ENCODE measurements around the gene USP49. TPM values are rescaled to one million over a fixed set of nuclear protein-coding genes. Genes with fewer than 3 reads are reported as not detected.

The USP49 gene
- total RNA-seq, 2 experiments from 2014 or later: 6.1 to 6.3 TPM

GRCh38 chr6:41763470-41763869, 131.7 kb downstream of the USP49 start:
- no peak overlapping the region for H3K27ac Mint-ChIP-seq
- H3K27me3 Mint-ChIP-seq: no peaks in the 10 kb centered on the region
- no peak overlapping the region for H3K4me3 Mint-ChIP-seq
- H3K4me1 Mint-ChIP-seq (ENCODE audit: low read depth): no peaks in the 10 kb centered on the region
- no peaks in the 10 kb centered on the region for H3K9me3 Mint-ChIP-seq
- POLR2A ChIA-PET: no interaction called here
- no peak for DNase-seq
- intact Hi-C loops (cut with micrococcal nuclease): no loop called here
- CTCF ChIA-PET: no interaction called here
- H3K36me3 Mint-ChIP-seq: no peaks in the 10 kb centered on the region

GRCh38 chr6:41759905-41760579, 135.1 kb downstream of the USP49 start:
- CTCF ChIA-PET: interaction anchor here (1.0 kb wide), 1 partner anchor 26 kb away, joined by 4 read pairs; no protein-coding TSS in a partner anchor
- no peak overlapping the region for H3K27ac Mint-ChIP-seq
- H3K9me3 Mint-ChIP-seq: no peaks in the 10 kb centered on the region
- peaks cover 1% of the 10 kb centered on the region for H3K27me3 Mint-ChIP-seq
- no peaks in the 10 kb centered on the region for H3K4me1 Mint-ChIP-seq (ENCODE audit: low read depth)
- DNase-seq: no peak
- no peak overlapping the region for H3K4me3 Mint-ChIP-seq
- H3K36me3 Mint-ChIP-seq: no peaks in the 10 kb centered on the region
- POLR2A ChIA-PET: no interaction called here
- intact Hi-C loops (cut with micrococcal nuclease): no loop called here

DNA sequence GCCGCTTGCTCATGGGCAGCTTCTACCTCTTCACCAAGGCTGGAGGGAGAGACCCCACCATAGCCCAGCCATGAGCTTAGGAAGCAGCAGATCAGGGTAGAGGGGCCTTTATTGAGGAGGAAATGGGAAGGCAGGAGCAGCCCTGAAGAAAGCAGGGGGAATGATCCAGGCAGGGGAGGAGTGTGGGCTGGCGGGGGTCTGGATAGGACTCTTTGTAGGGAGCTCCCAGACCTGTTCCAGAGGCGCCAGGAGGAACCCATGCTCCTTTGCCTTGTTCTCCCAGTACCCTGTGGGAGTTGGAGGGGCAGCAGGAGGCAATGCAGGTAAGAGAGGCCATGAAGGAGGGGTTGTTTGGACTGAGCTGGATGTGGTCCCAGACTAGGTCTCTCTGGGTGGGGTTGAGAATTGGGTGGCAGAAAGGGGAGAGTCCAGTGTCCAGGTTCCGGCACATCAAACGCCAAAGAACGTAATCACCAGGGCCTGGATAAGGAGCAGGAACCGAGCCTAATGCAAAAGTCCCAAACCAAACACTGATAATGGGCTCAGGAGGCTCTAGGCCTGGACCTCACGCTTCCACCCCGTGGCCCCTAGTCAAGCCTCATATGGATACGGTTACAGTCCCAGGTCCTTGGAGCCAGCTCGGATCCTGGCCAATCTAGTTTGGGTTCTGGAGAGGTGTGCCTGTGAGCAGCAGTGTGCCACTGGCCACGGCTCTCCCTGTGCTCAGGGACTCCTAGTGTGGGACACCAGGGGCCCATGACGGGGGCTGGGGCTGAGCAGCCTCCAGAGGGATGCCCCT, 135.9 kb downstream of the USP49 start:
- DNase-seq: no peak
- Mint-ChIP-seq H3K27me3 (peaks cover 1% of the 10 kb centered on the region), H3K4me1 (ENCODE audit: low read depth) (no peaks in the 10 kb centered on the region), H3K36me3 (no peaks in the 10 kb centered on the region), H3K9me3 (no peaks in the 10 kb centered on the region), H3K4me3 (no peak overlapping the region), H3K27ac (no peak overlapping the region)
- ChIA-PET POLR2A (no interaction called here), CTCF (interaction anchor here (1.0 kb wide), 1 partner anchor 27 kb away, joined by 4 read pairs; no protein-coding TSS in a partner anchor)
- intact Hi-C loops (cut with micrococcal nuclease): no loop called here

- H3K4me3 Mint-ChIP-seq: no peak overlapping the region
- POLR2A ChIA-PET: no interaction called here
- no peak for DNase-seq
- no peak overlapping the region for H3K27ac Mint-ChIP-seq
- CTCF ChIA-PET: interaction anchor here (1.0 kb wide), 1 partner anchor 28 kb away, joined by 4 read pairs; no protein-coding TSS in a partner anchor
- H3K9me3 Mint-ChIP-seq: no peaks in the 10 kb centered on the region
- H3K36me3 Mint-ChIP-seq: no peaks in the 10 kb centered on the region
- H3K4me1 Mint-ChIP-seq (ENCODE audit: low read depth): no peaks in the 10 kb centered on the region
- H3K27me3 Mint-ChIP-seq: peaks cover 1% of the 10 kb centered on the region
- intact Hi-C loops (cut with micrococcal nuclease): no loop called here
Observed at GRCh38 chr6:41758641-41759035, 136.5 kb downstream of the USP49 start.

DNA sequence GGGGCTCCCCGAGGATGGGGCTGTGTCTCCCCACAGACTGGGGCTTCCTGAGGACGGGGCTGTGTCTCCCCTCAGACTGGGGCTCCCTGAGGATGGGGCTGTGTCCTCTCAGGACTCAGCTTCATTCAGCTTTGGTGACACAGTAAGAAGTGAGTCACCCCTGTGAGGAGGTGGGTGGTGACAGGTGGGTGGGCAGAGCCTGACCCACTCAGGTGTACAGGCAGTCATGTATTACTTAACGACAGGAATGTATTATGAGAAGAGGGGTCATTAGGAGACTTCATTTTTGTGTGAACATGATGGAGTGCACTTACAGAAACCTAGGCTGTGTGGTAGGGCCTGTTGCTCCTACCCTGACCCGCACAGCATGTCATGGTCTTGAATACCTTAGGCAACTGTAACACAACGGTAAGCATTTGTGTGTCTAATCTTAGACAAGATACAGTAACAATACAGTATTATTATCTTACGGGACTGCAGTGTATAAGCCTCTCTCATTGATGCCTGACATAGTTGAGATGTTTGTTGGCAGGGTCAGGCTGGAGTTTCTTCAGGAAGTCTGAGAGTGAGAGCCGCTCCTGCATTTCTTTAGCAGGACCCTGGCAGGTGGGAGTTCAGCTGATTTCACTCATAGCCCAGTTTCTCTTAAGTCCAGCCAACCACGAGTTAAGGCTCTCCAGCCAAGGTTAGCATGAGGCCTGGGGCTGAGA, 137.1 kb downstream of the USP49 start:
- no peak overlapping the region for H3K27ac Mint-ChIP-seq
- H3K27me3 Mint-ChIP-seq: peaks cover 1% of the 10 kb centered on the region
- H3K9me3 Mint-ChIP-seq: no peaks in the 10 kb centered on the region
- no peak for DNase-seq
- ChIA-PET POLR2A (no interaction called here), CTCF (no interaction called here)
- H3K4me3 Mint-ChIP-seq: no peak overlapping the region
- H3K4me1 Mint-ChIP-seq (ENCODE audit: low read depth): no peaks in the 10 kb centered on the region
- H3K36me3 Mint-ChIP-seq: no peaks in the 10 kb centered on the region
- intact Hi-C loops (cut with micrococcal nuclease): no loop called here

DNA sequence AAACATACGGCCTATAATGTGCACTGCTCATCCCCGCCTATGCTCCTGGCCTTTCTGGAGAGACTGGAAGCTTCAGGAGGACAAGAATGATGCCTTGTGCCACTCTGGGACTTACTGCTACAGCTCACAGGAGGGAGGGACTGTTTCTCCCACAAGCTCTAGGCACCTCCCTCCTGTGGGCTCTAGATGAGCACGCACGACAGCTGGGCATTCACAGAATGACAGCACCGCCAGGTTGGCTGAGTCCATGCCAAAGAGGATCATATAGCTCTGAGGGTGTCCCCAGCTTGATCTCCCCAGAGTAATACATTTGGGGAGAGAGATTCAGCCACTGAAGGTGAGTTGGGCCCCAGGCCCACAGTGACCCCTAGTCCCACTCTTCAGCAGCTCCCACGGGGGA, 137.9 kb downstream of the USP49 start:
- Mint-ChIP-seq H3K27me3 (peaks cover 1% of the 10 kb centered on the region), H3K27ac (no peak overlapping the region), H3K36me3 (no peaks in the 10 kb centered on the region), H3K4me3 (no peak overlapping the region), H3K4me1 (ENCODE audit: low read depth) (no peaks in the 10 kb centered on the region), H3K9me3 (no peaks in the 10 kb centered on the region)
- ChIA-PET POLR2A (no interaction called here), CTCF (no interaction called here)
- no peak for DNase-seq
- intact Hi-C loops (cut with micrococcal nuclease): no loop called here

GRCh38 chr6:41756354-41756753, 138.8 kb downstream of the USP49 start:
- Mint-ChIP-seq H3K4me3 (no peak overlapping the region), H3K36me3 (no peaks in the 10 kb centered on the region), H3K27me3 (peaks cover 1% of the 10 kb centered on the region), H3K9me3 (no peaks in the 10 kb centered on the region), H3K27ac (no peak overlapping the region), H3K4me1 (ENCODE audit: low read depth) (no peaks in the 10 kb centered on the region)
- intact Hi-C loops (cut with micrococcal nuclease): no loop called here
- POLR2A ChIA-PET: no interaction called here
- DNase-seq: no peak
- CTCF ChIA-PET: no interaction called here

DNA sequence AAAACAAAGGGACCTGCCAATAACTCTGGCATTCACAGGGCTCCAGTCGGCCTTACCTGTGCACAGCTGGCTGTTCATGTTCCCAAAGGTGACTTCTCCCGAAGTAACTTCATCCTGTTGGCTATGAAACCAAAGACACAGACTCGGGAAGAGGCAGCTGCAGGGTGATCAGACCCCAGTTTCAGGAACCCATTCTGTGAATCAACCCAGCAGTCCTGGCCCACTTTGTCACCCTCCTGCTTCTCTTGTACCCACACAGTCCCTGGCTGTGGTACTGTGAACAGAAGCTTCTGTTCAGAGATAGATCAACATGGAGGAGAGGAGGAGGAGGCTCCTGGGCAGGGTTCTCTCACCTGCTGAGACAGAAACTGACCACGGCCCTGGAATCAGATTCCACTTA, 139.3 kb downstream of the USP49 start:
- ChIA-PET CTCF (no interaction called here), POLR2A (no interaction called here)
- Mint-ChIP-seq H3K4me1 (ENCODE audit: low read depth) (no peaks in the 10 kb centered on the region), H3K9me3 (no peaks in the 10 kb centered on the region), H3K36me3 (no peaks in the 10 kb centered on the region), H3K27me3 (peaks cover 1% of the 10 kb centered on the region), H3K4me3 (no peak overlapping the region), H3K27ac (no peak overlapping the region)
- no peak for DNase-seq
- intact Hi-C loops (cut with micrococcal nuclease): no loop called here

DNA sequence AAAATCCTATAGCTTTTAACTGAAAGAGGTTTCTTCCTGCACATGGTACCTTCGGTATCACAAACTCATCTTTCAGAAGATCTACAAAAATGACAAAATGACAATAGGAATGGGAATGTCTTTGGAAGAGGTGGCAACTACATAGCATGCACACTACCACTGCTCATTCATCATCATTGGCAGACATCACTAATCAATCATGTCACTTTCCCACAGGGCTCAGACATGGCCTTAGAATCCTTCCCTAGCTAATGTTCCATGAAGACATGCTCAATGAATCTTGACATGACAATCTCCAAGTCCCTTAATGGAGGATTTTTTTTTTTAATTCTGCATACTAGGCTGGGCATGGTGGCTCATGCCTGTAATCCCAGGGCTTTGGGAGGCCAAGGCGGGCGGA, 144.8 kb downstream of the USP49 start:
- DNase-seq: no peak
- ChIA-PET CTCF (no interaction called here), POLR2A (no interaction called here)
- Mint-ChIP-seq H3K27me3 (no peaks in the 10 kb centered on the region), H3K9me3 (no peaks in the 10 kb centered on the region), H3K27ac (no peak overlapping the region), H3K36me3 (no peaks in the 10 kb centered on the region), H3K4me3 (no peak overlapping the region), H3K4me1 (ENCODE audit: low read depth) (no peaks in the 10 kb centered on the region)
- intact Hi-C loops (cut with micrococcal nuclease): no loop called here

GRCh38 chr6:41748542-41748941, 146.6 kb downstream of the USP49 start:
- Mint-ChIP-seq H3K36me3 (no peaks in the 10 kb centered on the region), H3K4me3 (no peak overlapping the region), H3K27ac (no peak overlapping the region), H3K9me3 (no peaks in the 10 kb centered on the region), H3K4me1 (ENCODE audit: low read depth) (no peaks in the 10 kb centered on the region), H3K27me3 (no peaks in the 10 kb centered on the region)
- POLR2A ChIA-PET: no interaction called here
- intact Hi-C loops (cut with micrococcal nuclease): no loop called here
- CTCF ChIA-PET: interaction anchor here (0.7 kb wide), 1 partner anchor 65 kb away, joined by 6 read pairs; no protein-coding TSS in a partner anchor
- no peak for DNase-seq

DNA sequence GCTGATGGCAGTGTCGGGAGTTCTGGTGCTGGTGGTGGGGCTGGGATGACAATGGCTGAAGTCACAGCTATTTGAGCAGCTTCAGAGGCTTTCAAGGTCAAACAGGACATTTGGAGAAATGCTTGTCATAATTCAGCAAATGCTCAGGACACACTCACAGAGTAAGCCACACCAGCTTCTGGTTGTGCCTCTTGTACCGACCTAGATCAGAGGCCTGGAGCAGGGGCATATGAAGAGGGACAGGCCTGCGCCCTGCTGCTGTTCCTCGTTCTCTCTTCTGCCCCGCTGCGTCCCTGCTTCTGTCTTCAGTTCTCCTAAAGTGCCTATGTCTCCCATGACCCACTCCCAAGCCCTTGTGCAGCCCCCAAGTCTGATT, 147.1 kb downstream of the USP49 start:
- DNase-seq: no peak
- H3K27me3 Mint-ChIP-seq: no peaks in the 10 kb centered on the region
- ChIA-PET CTCF (interaction anchor here (0.6 to 0.7 kb wide), 2 partner anchors 65 to 168 kb away, joined by 3 to 6 read pairs; no protein-coding TSS in a partner anchor), POLR2A (no interaction called here)
- H3K9me3 Mint-ChIP-seq: no peaks in the 10 kb centered on the region
- no peak overlapping the region for H3K27ac Mint-ChIP-seq
- no peaks in the 10 kb centered on the region for H3K36me3 Mint-ChIP-seq
- no peak overlapping the region for H3K4me3 Mint-ChIP-seq
- intact Hi-C loops (cut with micrococcal nuclease): no loop called here
- H3K4me1 Mint-ChIP-seq (ENCODE audit: low read depth): no peaks in the 10 kb centered on the region

- Mint-ChIP-seq H3K36me3 (no peaks in the 10 kb centered on the region), H3K27ac (no peak within 1 kb of the TSS), H3K27me3 (no peaks in the 10 kb centered on the region), H3K4me1 (ENCODE audit: low read depth) (no peaks in the 10 kb centered on the region), H3K9me3 (no peaks in the 10 kb centered on the region), H3K4me3 (no peak within 1 kb of the TSS)
- no peak for DNase-seq
- intact Hi-C loops (cut with micrococcal nuclease): no loop called here
- ChIA-PET POLR2A (no interaction called here), CTCF (interaction anchor here (0.6 kb wide), 1 partner anchor 168 kb away, joined by 3 read pairs; no protein-coding TSS in a partner anchor)
Observed at GRCh38 chr6:41747256-41748101, 147.7 kb downstream of the USP49 start, which contains the start of gene PGC. Gene PGC, minus strand, starts transcription at chr6:41747397. Its CDS starts 63 bp downstream, at chr6:41747334.

Data from activated CD4-positive, alpha-beta memory T cell treated with anti-CD3 and anti-CD28 coated beads for 36 hours (primary cell).